Loucy (cell line): ENCODE results near the gene CYP2C19.
"Not testable (repeated sequence)": the region's sequence is repeated elsewhere in the genome, so short reads cannot be mapped to it uniquely, and the experiment has no call there.

ENCODE experiments used
- CTCF ChIP-seq: fragments of 200-600 bp; sonication (generic); conservative IDR thresholded peaks from 2 replicates; pipeline ENCODE4 v1.5.1; 2014; ENCODE audit warnings: mild to moderate bottlenecking, antibody characterized with exemption, low read length
- EZH2phosphoT487 ChIP-seq: fragments of 200-600 bp; IDR thresholded peaks from 2 replicates; pipeline ENCODE4 v1.6.1; 2018; ENCODE audit warnings: antibody characterized with exemption, mild to moderate bottlenecking, moderate library complexity, borderline replicate concordance

- not testable (repeated sequence) for TF ChIP-seq CTCF, EZH2phosphoT487
Measured at GRCh38 chr10:94775425-94775824, 12.9 kb downstream of the CYP2C19 start.
